ENCODE measurements around the gene PORCN. TPM values are rescaled to one million over a fixed set of nuclear protein-coding genes. Genes with fewer than 3 reads are reported as not detected.
A peak's percentile ranks its signal among the peaks of the same experiment; 100 is the strongest.
"Not testable (repeated sequence)": the region's sequence is repeated elsewhere in the genome, so short reads cannot be mapped to it uniquely, and the experiment has no call there.

Gene PORCN
- total RNA-seq, 2 experiments from 2014 or later: 26.1 to 29.2 TPM

GRCh38 chrX:48519481-48519880 lies 10.7 kb downstream of the PORCN start:
- H3K9me3 Mint-ChIP-seq, H3K4me3 Mint-ChIP-seq, DNase-seq, H3K27me3 Mint-ChIP-seq: not testable (repeated sequence)
- Mint-ChIP-seq H3K36me3 (ENCODE audit: low read depth) (peaks cover 43% of the 10 kb centered on the region), H3K4me1 (peaks cover 37% of the 10 kb centered on the region), H3K27ac (peak overlapping the region; percentile 99)
- POLR2A ChIA-PET: interaction anchor here (0.7 to 1.6 kb wide), 5 partner anchors 9 to 55 kb away, joined by 3 to 8 read pairs (median 4); partner anchors contain the start of gene RBM3
- CTCF ChIA-PET: interaction anchor here (0.6 to 1.0 kb wide), 2 partner anchors 20 to 492 kb away, joined by 3 to 4 read pairs; partner anchors contain the start of gene TBC1D25

- no peaks in the 10 kb centered on the region for H3K27me3 Mint-ChIP-seq
- peaks cover 46% of the 10 kb centered on the region for H3K36me3 Mint-ChIP-seq (ENCODE audit: low read depth)
- H3K4me1 Mint-ChIP-seq: peaks cover 39% of the 10 kb centered on the region
- peak overlapping the region; percentile 99 for H3K27ac Mint-ChIP-seq
- CTCF ChIA-PET: interaction anchor here (1.0 kb wide), 1 partner anchor 19 kb away, joined by 3 read pairs; the partner anchor contains the start of gene TBC1D25
- H3K4me3 Mint-ChIP-seq: peak overlapping the region; percentile 91
- H3K9me3 Mint-ChIP-seq: no peaks in the 10 kb centered on the region
- DNase-seq: no peak
- POLR2A ChIA-PET: interaction anchor here (1.0 to 2.8 kb wide), 7 partner anchors 11 to 419 kb away, joined by 3 to 18 read pairs (median 8); partner anchors contain the start of genes FTSJ1, PORCN and RBM3
Measured at GRCh38 chrX:48520455-48520854, 11.7 kb downstream of the PORCN start.

- peak; percentile 37 for DNase-seq
- CTCF ChIA-PET: interaction anchor here (1.5 kb wide), 1 partner anchor 53 kb away, joined by 3 read pairs; the partner anchor contains the start of gene RBM3
- H3K4me1 Mint-ChIP-seq: peaks cover 42% of the 10 kb centered on the region
Measured at GRCh38 chrX:48520976-48521352, 12.2 kb downstream of the PORCN start.

DNA sequence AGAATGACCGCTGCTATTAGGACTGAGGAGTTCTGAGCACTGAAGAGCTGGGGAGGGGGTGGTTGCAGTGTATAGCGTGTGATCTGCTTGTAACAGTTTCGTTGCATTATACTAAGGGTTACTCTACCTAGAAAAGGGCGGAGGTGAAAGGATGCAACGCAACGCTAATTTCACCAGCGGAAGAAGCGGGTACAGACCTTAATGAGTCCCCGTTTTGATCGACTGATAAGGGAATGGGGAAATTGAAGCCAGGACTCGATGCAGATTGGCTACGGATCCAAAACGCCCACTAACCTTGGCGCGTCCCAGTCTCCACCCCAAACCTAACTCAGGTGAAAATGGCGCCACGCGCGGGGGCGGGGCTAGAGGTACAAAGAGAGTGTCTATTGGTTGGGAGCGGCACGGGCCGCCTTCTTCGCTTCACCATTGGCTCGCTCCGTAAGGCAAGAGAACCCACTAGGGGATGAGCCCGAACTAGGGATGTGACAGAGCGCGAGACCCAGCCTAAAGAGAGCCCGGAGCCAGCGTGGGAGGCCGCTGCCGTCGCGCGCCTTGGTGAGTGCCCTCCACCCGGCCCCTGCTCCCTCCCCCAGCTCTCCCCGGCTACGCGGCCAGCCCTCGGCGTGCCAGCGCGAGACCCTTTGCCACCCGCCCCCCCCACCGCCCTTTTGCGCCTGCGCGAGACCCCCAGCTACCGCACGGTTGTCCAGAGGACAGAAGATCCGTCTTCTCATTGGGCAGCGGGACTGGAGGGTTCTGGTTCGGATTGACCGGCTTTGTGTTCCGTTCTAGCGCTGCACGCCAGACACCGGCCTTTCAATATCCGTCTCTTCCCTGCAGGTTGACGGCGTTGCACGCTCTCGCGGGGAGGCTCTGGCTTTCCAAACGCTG lies 12.8 kb downstream of the PORCN start, which contains the start of gene EBP:
Gene EBP (plus strand): TSS at position 456 of the 891 bp plus-strand sequence. CDS start 1,964 bp downstream, outside the sequence.
- H3K4me1 Mint-ChIP-seq: peaks cover 44% of the 10 kb centered on the region
- ChIA-PET POLR2A (interaction anchor here (0.5 to 2.8 kb wide), 13 partner anchors 8 to 418 kb away, joined by 3 to 33 read pairs (median 8); partner anchors contain the start of genes FTSJ1, PORCN, RBM3 and TBC1D25), CTCF (interaction anchor here (1.4 to 1.5 kb wide), 2 partner anchors 18 to 53 kb away, joined by 3 to 7 read pairs; partner anchors contain the start of genes RBM3 and TBC1D25)
- DNase-seq: peak; percentile 96
- peak within 1 kb of the TSS; percentile 99 for H3K27ac Mint-ChIP-seq
- H3K9me3 Mint-ChIP-seq: no peaks in the 10 kb centered on the region
- H3K36me3 Mint-ChIP-seq (ENCODE audit: low read depth): peaks cover 47% of the 10 kb centered on the region
- H3K4me3 Mint-ChIP-seq: peak within 1 kb of the TSS; percentile 91
- H3K27me3 Mint-ChIP-seq: no peaks in the 10 kb centered on the region

More at GRCh38 chrX:48520976-48521352, 12.2 kb downstream of the PORCN start:
- H3K9me3 Mint-ChIP-seq: no peaks in the 10 kb centered on the region
- H3K27ac Mint-ChIP-seq: peak overlapping the region; percentile 99
- POLR2A ChIA-PET: interaction anchor here (0.5 to 2.8 kb wide), 10 partner anchors 9 to 419 kb away, joined by 3 to 33 read pairs (median 7); partner anchors contain the start of genes FTSJ1, PORCN, RBM3 and TBC1D25
- no peaks in the 10 kb centered on the region for H3K27me3 Mint-ChIP-seq
- H3K4me3 Mint-ChIP-seq: peak overlapping the region; percentile 91
- peaks cover 46% of the 10 kb centered on the region for H3K36me3 Mint-ChIP-seq (ENCODE audit: low read depth)

DNA sequence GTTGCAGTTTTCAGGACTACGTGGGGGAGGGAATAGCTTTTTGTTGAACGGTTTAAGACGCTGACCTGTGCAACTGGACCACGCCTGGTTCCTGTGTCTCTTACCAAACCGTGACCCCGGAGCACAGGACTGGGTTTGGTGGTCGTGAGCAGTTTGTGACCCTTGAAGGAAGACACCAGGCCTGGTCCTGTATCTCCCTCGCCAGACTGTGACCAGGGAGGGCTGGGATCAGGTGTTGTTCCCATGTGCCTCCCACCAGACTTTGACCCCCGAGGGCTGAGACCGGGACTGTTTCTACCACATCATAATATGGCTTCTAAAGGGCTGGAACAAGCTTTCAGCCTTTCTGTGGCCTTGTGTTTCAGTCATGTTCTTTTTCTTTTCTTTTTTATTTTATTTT lies 13.5 kb downstream of the PORCN start:
- H3K27me3 Mint-ChIP-seq: no peaks in the 10 kb centered on the region
- ChIA-PET CTCF (interaction anchor here (1.4 to 1.5 kb wide), 2 partner anchors 17 to 52 kb away, joined by 3 to 7 read pairs; partner anchors contain the start of genes RBM3 and TBC1D25), POLR2A (interaction anchor here (0.6 to 2.8 kb wide), 10 partner anchors 9 to 56 kb away, joined by 3 to 33 read pairs (median 10); partner anchors contain the start of genes FTSJ1, PORCN, RBM3 and TBC1D25)
- peaks cover 40% of the 10 kb centered on the region for H3K4me1 Mint-ChIP-seq
- no peak for DNase-seq
- peaks cover 47% of the 10 kb centered on the region for H3K36me3 Mint-ChIP-seq (ENCODE audit: low read depth)
- H3K9me3 Mint-ChIP-seq: no peaks in the 10 kb centered on the region
- H3K4me3 Mint-ChIP-seq: peak overlapping the region; percentile 91
- H3K27ac Mint-ChIP-seq: peak overlapping the region; percentile 99

DNA sequence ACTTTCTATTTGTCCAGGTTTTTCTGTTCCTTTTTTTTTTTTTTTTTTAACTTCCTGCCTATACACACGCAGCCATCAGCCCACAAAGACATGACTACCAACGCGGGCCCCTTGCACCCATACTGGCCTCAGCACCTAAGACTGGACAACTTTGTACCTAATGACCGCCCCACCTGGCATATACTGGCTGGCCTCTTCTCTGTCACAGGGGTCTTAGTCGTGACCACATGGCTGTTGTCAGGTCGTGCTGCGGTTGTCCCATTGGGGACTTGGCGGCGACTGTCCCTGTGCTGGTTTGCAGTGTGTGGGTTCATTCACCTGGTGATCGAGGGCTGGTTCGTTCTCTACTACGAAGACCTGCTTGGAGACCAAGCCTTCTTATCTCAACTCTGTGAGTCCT lies 14.9 kb downstream of the PORCN start:
- peaks cover 52% of the 10 kb centered on the region for H3K4me1 Mint-ChIP-seq
- H3K9me3 Mint-ChIP-seq: no peaks in the 10 kb centered on the region
- ChIA-PET POLR2A (interaction anchor here (2.3 kb wide), 1 partner anchor 53 kb away, joined by 8 read pairs; no protein-coding TSS in a partner anchor), CTCF (no interaction called here)
- peak overlapping the region; percentile 91 for H3K4me3 Mint-ChIP-seq
- DNase-seq: no peak
- H3K36me3 Mint-ChIP-seq (ENCODE audit: low read depth): peaks cover 59% of the 10 kb centered on the region
- H3K27me3 Mint-ChIP-seq: no peaks in the 10 kb centered on the region
- H3K27ac Mint-ChIP-seq: peak overlapping the region; percentile 44

- Mint-ChIP-seq H3K4me1 (peaks cover 43% of the 10 kb centered on the region), H3K4me3 (peak overlapping the region; percentile 53), H3K36me3 (ENCODE audit: low read depth) (peaks cover 66% of the 10 kb centered on the region)
- H3K9me3 Mint-ChIP-seq, H3K27ac Mint-ChIP-seq, DNase-seq, CTCF ChIA-PET, H3K27me3 Mint-ChIP-seq: not testable (repeated sequence)
- POLR2A ChIA-PET: interaction anchor here (0.9 to 1.5 kb wide), 2 partner anchors 13 to 49 kb away, joined by 3 to 6 read pairs; partner anchors contain the start of gene RBM3
Measured at GRCh38 chrX:48525853-48526252, 17.1 kb downstream of the PORCN start.

DNA sequence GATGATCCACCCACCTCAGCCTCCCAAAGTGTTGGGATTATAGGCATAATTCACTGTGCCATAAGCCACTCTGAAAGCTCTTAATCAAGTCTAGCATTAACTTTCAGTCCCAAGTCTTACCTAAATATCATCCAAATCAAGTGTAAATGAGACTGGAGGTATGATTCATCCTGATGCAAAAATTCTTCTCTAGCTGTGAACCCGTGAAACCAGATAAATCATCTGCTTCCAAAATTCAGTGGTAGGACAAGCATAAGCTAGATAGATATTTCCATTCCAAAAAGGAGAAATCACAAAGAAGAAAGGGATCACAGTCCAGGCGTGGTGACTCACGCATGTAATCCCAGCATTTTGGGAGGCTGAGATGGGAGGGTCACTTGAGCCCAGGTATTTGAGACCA lies 21.9 kb downstream of the PORCN start:
- Mint-ChIP-seq H3K36me3 (ENCODE audit: low read depth) (peaks cover 65% of the 10 kb centered on the region), H3K4me1 (peaks cover 57% of the 10 kb centered on the region), H3K27me3 (no peaks in the 10 kb centered on the region), H3K27ac (peak overlapping the region; percentile 97), H3K9me3 (no peaks in the 10 kb centered on the region), H3K4me3 (no peak overlapping the region)
- ChIA-PET POLR2A (interaction anchor here (1.0 to 3.8 kb wide), 5 partner anchors 8 to 44 kb away, joined by 5 to 18 read pairs (median 16); partner anchors contain the start of genes EBP, RBM3 and TBC1D25), CTCF (no interaction called here)
- no peak for DNase-seq

- peak overlapping the region; percentile 97 for H3K27ac Mint-ChIP-seq
- no peaks in the 10 kb centered on the region for H3K9me3 Mint-ChIP-seq
- CTCF ChIA-PET: interaction anchor here (1.2 kb wide), 1 partner anchor 9 kb away, joined by 3 read pairs; no protein-coding TSS in a partner anchor
- POLR2A ChIA-PET: interaction anchor here (1.2 to 3.8 kb wide), 6 partner anchors 9 to 43 kb away, joined by 3 to 18 read pairs (median 10); partner anchors contain the start of genes EBP, RBM3 and TBC1D25
- H3K36me3 Mint-ChIP-seq (ENCODE audit: low read depth): peaks cover 58% of the 10 kb centered on the region
- no peak for DNase-seq
- H3K27me3 Mint-ChIP-seq: no peaks in the 10 kb centered on the region
- H3K4me3 Mint-ChIP-seq: peak overlapping the region; percentile 14
- H3K4me1 Mint-ChIP-seq: peaks cover 51% of the 10 kb centered on the region
Measured at GRCh38 chrX:48531358-48531959, 22.7 kb downstream of the PORCN start.

DNA sequence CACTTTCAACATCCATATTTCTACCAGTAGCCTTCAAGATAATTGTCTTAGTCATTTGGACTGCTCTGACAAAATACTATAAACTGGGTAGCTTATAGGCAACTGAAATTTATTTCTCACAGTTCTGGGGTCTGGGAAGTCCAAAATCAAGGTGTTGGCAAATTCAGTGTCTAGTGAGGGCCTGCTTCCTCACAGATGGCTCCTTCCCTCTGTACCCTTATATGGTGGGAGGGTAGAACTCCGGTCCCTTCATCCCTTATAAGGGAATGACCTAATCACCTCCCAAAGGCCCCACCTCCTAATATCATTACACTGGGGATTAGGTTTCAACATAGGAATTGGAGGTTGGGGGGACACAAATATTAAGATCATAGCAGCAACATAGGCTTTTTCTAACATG lies 23.4 kb downstream of the PORCN start:
- Mint-ChIP-seq H3K27me3 (no peaks in the 10 kb centered on the region), H3K36me3 (ENCODE audit: low read depth) (peaks cover 54% of the 10 kb centered on the region), H3K4me3 (no peak overlapping the region), H3K4me1 (peaks cover 47% of the 10 kb centered on the region), H3K27ac (peak overlapping the region; percentile 97), H3K9me3 (no peaks in the 10 kb centered on the region)
- DNase-seq: no peak
- ChIA-PET CTCF (interaction anchor here (1.2 kb wide), 1 partner anchor 8 kb away, joined by 3 read pairs; no protein-coding TSS in a partner anchor), POLR2A (interaction anchor here (1.2 to 3.8 kb wide), 6 partner anchors 8 to 42 kb away, joined by 3 to 18 read pairs (median 10); partner anchors contain the start of genes EBP, RBM3 and TBC1D25)

GRCh38 chrX:48533165-48533564 lies 24.4 kb downstream of the PORCN start:
- H3K27me3 Mint-ChIP-seq: no peaks in the 10 kb centered on the region
- no peak for DNase-seq
- no peak overlapping the region for H3K4me3 Mint-ChIP-seq
- peaks cover 46% of the 10 kb centered on the region for H3K36me3 Mint-ChIP-seq (ENCODE audit: low read depth)
- peaks cover 40% of the 10 kb centered on the region for H3K4me1 Mint-ChIP-seq
- H3K27ac Mint-ChIP-seq: peak overlapping the region; percentile 16
- POLR2A ChIA-PET: interaction anchor here (2.6 kb wide), 1 partner anchor 41 kb away, joined by 16 read pairs; the partner anchor contains the start of gene RBM3
- CTCF ChIA-PET: no interaction called here
- H3K9me3 Mint-ChIP-seq: no peaks in the 10 kb centered on the region

Measured in activated CD4-positive, alpha-beta memory T cell treated with anti-CD3 and anti-CD28 coated beads, Interleukin-2, amount 10 ng/mL, durations not matched to agents 7 days and 5 days (primary cell).